Gastrocnemius medialis (tissue), 4 donors: ENCODE data around the gene ZNF646. TPM values are rescaled to one million over a fixed set of nuclear protein-coding genes. Genes with fewer than 3 reads are reported as not detected.

Experiments used
- ATAC-seq, 2 donors: fragments of 150-250 bp; one replicate each; pipeline ENCODE4 v1.9.1; 2016
- DNase-seq, 2 donors: peaks; one replicate each; pipeline ENCODE4 v3.0.0-alpha.2; 2019
- H3K27ac ChIP-seq, 4 donors: fragments of 200-600 bp; sonication (generic); 1 replicate in 1 of 4; 2 replicates in 3 of 4; pipeline ENCODE4 v1.5.1; 2016 to 2018; ENCODE audit warnings: mild to moderate bottlenecking in 2 of 4, moderate library complexity in 1 of 4
- H3K27me3 ChIP-seq, 3 donors: fragments of 200-600 bp; sonication (generic) in 2 of 3; 1 replicate in 1 of 3; 2 replicates in 2 of 3; pipeline versions ENCODE4 v1.5.1 to v1.6.0; 2016 to 2019; ENCODE audit warnings: mild to moderate bottlenecking in 1 of 3, moderate library complexity in 1 of 3
- H3K36me3 ChIP-seq, 2 donors: fragments of 200-600 bp; sonication (generic) in 1 of 2; one replicate each; pipeline ENCODE4 v1.5.1; 2017 to 2018
- H3K4me1 ChIP-seq, 2 donors: fragments of 200-600 bp; sonication (generic) in 1 of 2; one replicate each; pipeline ENCODE4 v1.5.1; 2016 to 2017; ENCODE audit warnings: mild to moderate bottlenecking in 2 of 2
- H3K4me3 ChIP-seq, 4 donors: fragments of 200-600 bp; sonication (generic) in 3 of 4; 1 replicate in 1 of 4; 2 replicates in 3 of 4; pipeline ENCODE4 v1.5.1; 2016 to 2019; ENCODE audit warnings: mild to moderate bottlenecking in 2 of 4
- H3K9me3 ChIP-seq, 3 donors: fragments of 200-600 bp; sonication (generic) in 2 of 3; 1 replicate in 1 of 3; 2 replicates in 2 of 3; pipeline ENCODE4 v1.5.1; 2016 to 2019
- POLR2A ChIP-seq, 2 donors: fragments of 450-650 bp; IDR thresholded peaks; one replicate each; pipeline ENCODE4 v1.6.1; 2017; ENCODE audit warnings: antibody characterized with exemption in 2 of 2, mild to moderate bottlenecking in 2 of 2, moderate library complexity in 2 of 2
- in situ Hi-C, 4 donors: fragments of 200-750 bp; cut with MboI; loops; one replicate each; pipeline versions ENCODE4 v1.15.0 to v1.8.0; 2017; ENCODE audit warnings: low sequenced_read_pairs in 4 of 4
- intact Hi-C: fragments of 100-400 bp; cut with DNase I; formaldehyde crosslinking; loops from one replicate; pipeline ENCODE4 v1.15.1; 2023; ENCODE audit warnings: low total_unique reads
- total RNA-seq, 4 donors: library from RNA; depleted of rRNA; stranded (reverse); fragments of >200 nt; gene quantifications; one replicate each; pipeline versions ENCODE4 v1.1.0 to v1.2.3, GENCODE V29; 2016
- TF ChIP-seq, protein P1 (sequence below), 5 experiments: fragments of 450-650 bp in 3 of 5; fragments of 200-600 bp in 2 of 5; sonication (generic) in 2 of 5; IDR thresholded peaks in 4 of 5; conservative IDR thresholded peaks in 1 of 5; 1 replicate in 4 of 5; 2 replicates in 1 of 5; pipeline ENCODE4 v1.5.1; 2016 to 2019; ENCODE audit warnings: antibody characterized with exemption in 5 of 5, mild to moderate bottlenecking in 3 of 5, moderate library complexity in 3 of 5

Gene ZNF646
- total RNA-seq, 4 donors from 2014 or later = 11.7 to 33.2 (median 21.5) TPM

DNA sequence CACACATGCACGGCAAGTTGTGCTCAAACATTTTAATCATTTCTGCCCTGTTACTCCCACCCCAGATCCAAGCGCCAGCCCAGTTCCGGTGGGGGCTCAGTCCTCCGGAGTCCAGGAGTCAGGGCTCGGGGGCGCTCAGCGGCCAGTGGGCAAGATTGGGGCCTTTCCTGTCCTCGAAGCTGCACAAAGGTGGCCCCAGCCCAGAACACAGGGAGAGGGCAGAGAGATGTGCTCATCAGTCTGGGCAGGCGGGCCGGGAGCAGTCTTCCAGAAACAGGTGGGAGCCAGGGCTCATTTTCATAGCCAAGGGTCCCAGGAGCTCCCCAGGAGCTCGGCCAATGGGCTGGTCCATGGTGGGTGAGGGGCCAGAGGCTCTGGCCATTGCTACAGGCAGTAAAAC, 57.2 kb downstream of the ZNF646 start:
- no peaks in the 10 kb centered on the region for H3K27me3 ChIP-seq
- TF ChIP-seq POLR2A (IDR thresholded peaks at IDR 0.05) = no peak
- TF ChIP-seq, protein P1, sequence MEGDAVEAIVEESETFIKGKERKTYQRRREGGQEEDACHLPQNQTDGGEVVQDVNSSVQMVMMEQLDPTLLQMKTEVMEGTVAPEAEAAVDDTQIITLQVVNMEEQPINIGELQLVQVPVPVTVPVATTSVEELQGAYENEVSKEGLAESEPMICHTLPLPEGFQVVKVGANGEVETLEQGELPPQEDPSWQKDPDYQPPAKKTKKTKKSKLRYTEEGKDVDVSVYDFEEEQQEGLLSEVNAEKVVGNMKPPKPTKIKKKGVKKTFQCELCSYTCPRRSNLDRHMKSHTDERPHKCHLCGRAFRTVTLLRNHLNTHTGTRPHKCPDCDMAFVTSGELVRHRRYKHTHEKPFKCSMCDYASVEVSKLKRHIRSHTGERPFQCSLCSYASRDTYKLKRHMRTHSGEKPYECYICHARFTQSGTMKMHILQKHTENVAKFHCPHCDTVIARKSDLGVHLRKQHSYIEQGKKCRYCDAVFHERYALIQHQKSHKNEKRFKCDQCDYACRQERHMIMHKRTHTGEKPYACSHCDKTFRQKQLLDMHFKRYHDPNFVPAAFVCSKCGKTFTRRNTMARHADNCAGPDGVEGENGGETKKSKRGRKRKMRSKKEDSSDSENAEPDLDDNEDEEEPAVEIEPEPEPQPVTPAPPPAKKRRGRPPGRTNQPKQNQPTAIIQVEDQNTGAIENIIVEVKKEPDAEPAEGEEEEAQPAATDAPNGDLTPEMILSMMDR (IDR thresholded peaks at IDR 0.05 in 4 of 5, conservative IDR thresholded peaks at IDR 0.05 in 1 of 5) = no peak
- no peaks in the 10 kb centered on the region for H3K9me3 ChIP-seq
- in situ Hi-C loops (no loop called here), intact Hi-C loops (no loop called here)
- peaks cover 29 to 32% of the 10 kb centered on the region in 2 donors for H3K4me1 ChIP-seq
- DNase-seq = no peak
- H3K4me3 ChIP-seq = no peak overlapping the region
- H3K27ac ChIP-seq = no peak overlapping the region
- no peak for ATAC-seq
- peaks cover 0 to 37% of the 10 kb centered on the region in 2 donors for H3K36me3 ChIP-seq

DNA sequence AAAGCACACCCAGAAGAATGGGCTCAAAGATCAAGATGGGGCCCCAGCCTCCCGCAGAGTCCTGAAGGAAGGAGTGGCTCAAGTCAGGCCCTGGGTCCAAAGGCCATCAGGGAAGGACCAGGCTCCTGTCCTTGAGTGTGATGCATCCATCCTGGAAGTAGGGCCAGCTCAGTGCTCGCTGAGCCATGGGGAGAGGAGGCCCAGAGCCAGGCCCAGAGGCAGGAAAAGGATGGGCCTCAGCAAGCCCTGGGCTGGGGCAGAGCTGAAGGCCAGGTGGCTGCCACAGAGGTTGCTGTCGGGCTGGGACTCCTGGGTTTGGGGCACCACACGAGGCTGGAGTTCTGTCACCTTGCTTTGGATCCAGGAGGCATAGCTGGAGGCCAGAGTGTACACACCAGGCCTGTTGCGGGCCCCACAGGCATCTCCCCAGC, 57.6 kb downstream of the ZNF646 start:
- TF ChIP-seq POLR2A (IDR thresholded peaks at IDR 0.05) = no peak
- TF ChIP-seq, protein P1 (IDR thresholded peaks at IDR 0.05 in 4 of 5, conservative IDR thresholded peaks at IDR 0.05 in 1 of 5) = no peak
- peaks cover 28 to 29% of the 10 kb centered on the region in 2 donors for H3K4me1 ChIP-seq

DNA sequence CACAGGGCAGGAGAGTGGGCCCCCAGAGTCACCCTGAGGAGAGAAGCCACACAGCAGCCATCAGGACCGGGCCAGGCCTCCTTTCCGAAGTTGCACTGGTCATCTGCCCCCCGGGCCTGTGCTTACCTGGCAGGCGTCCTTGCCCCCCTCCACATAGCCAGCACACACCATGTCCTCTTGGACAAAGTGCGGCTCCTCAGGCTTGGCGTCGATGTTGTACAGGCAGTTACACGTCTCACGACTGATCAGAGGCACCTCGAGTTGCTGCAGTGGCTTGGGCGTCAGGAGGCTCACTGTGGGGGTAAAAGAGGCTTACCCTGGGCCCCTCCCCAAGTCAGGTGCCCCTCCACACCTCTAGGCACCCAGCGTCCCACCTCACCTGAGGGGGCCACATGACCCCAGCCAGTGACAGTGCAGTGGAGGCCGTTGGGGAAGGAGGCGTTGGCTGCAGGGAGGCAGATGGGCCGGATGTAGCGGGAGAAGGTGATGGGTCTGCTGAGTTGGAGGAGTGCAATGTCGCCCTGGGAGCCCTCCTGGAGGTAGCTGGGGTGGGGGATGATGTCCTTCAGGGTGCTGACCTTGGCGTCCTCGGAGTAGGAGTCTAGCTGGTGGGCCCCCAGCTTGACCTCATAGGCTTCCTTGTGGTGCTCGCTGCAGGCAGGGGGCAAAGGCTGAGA, 58.2 kb downstream of the ZNF646 start:
- Histone ChIP-seq H3K27ac (no peak overlapping the region), H3K27me3 (no peaks in the 10 kb centered on the region), H3K4me1 (peaks cover 22 to 23% of the 10 kb centered on the region in 2 donors), H3K9me3 (no peaks in the 10 kb centered on the region), H3K36me3 (peaks cover 0 to 37% of the 10 kb centered on the region in 2 donors), H3K4me3 (no peak overlapping the region)
- ATAC-seq (no peak), DNase-seq (no peak)
- in situ Hi-C loops (no loop called here), intact Hi-C loops (no loop called here)
- TF ChIP-seq, protein P1 (IDR thresholded peaks at IDR 0.05 in 4 of 5, conservative IDR thresholded peaks at IDR 0.05 in 1 of 5) = no peak
- no peak for TF ChIP-seq POLR2A (IDR thresholded peaks at IDR 0.05)

More for the DNA sequence above, 57.6 kb downstream of the ZNF646 start:
- no peak overlapping the region for H3K4me3 ChIP-seq
- DNase-seq (no peak), ATAC-seq (no peak)
- in situ Hi-C loops = no loop called here
- no peaks in the 10 kb centered on the region for H3K9me3 ChIP-seq
- H3K36me3 ChIP-seq = peaks cover 0 to 37% of the 10 kb centered on the region in 2 donors
- intact Hi-C loops = no loop called here
- H3K27me3 ChIP-seq = no peaks in the 10 kb centered on the region
- H3K27ac ChIP-seq = no peak overlapping the region

DNA sequence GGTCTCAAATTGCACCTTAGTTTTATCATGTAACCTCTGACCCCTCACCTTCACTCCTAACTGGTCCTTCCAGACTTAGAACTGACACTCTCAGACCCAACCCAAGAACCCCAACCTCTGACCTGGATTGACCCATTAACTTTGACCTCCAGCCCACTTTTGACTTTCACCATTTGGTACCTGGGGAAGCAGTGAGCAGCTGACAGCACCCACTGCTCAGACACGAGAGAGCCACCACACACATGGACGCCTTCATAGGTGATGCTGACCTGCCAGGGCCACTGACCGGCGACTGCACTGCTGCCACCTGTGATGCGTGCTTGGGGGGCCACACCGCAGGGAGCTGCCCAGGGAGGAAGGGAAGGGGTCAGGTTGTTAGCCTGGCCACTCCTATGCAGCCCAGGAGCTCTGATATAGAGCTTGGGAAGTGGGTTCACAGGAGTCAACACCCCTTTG, 58.9 kb downstream of the ZNF646 start:
- TF ChIP-seq, protein P1 (IDR thresholded peaks at IDR 0.05 in 4 of 5, conservative IDR thresholded peaks at IDR 0.05 in 1 of 5) = no peak
- TF ChIP-seq POLR2A (IDR thresholded peaks at IDR 0.05) = no peak
- H3K9me3 ChIP-seq = no peaks in the 10 kb centered on the region
- H3K36me3 ChIP-seq = peaks cover 0 to 36% of the 10 kb centered on the region in 2 donors
- peaks cover 17% of the 10 kb centered on the region in 2 donors for H3K4me1 ChIP-seq
- intact Hi-C loops (no loop called here), in situ Hi-C loops (no loop called here)
- no peaks in the 10 kb centered on the region for H3K27me3 ChIP-seq
- ATAC-seq = no peak
- DNase-seq = no peak
- H3K4me3 ChIP-seq = no peak overlapping the region
- H3K27ac ChIP-seq = no peak overlapping the region

Other genes with a start within 250 kb of the ZNF646 start
- gene BCL7C, start 180.3 kb upstream of the ZNF646 start, total RNA-seq = 10 to 100 TPM; 16.4 to 24.5 (median 22.3) TPM
- gene CTF1, start 177.8 kb upstream of the ZNF646 start, total RNA-seq = 1 to 10 TPM; 2.3 to 5.6 (median 3.2) TPM
- gene FBXL19, start 150.8 kb upstream of the ZNF646 start, total RNA-seq = 1 to 10 TPM; 3.4 to 7.9 (median 4.8) TPM
- 10 to 100 TPM; 10.3 to 15.6 (median 12.5) TPM for gene ORAI3, start 125.4 kb upstream of the ZNF646 start, total RNA-seq
- 10 to 100 TPM in 2 of 4 donors, 1 to 10 TPM in 2; 3.8 to 15.4 (median 9.8) TPM for gene SETD1A, start 116.7 kb upstream of the ZNF646 start, total RNA-seq
- gene HSD3B7, start 89.2 kb upstream of the ZNF646 start, total RNA-seq = 1 to 10 TPM; 1.5 to 6.8 (median 5.4) TPM
- under 1 TPM in 2 of 4 donors, not detected in 2; 0.13 to 0.36 TPM for gene STX1B, start 63.8 kb upstream of the ZNF646 start, total RNA-seq
- gene STX4, start 40.9 kb upstream of the ZNF646 start, total RNA-seq = 10 to 100 TPM; 14.9 to 24.3 (median 21.4) TPM
- 10 to 100 TPM in 2 of 4 donors, 1 to 10 TPM in 2; 6.6 to 16.0 (median 11.0) TPM for gene ZNF668, start 182 bp upstream of the ZNF646 start, total RNA-seq
- gene PRSS53, start 14.5 kb downstream of the ZNF646 start, total RNA-seq = under 1 TPM; 0.07 to 0.75 (median 0.21) TPM
- gene VKORC1, start 20.4 kb downstream of the ZNF646 start, total RNA-seq = 10 to 100 TPM; 20.1 to 35.9 (median 32.9) TPM
- gene BCKDK, start 34.0 kb downstream of the ZNF646 start, total RNA-seq = 10 to 100 TPM; 24.7 to 68.9 (median 50.9) TPM
- gene KAT8, start 43.2 kb downstream of the ZNF646 start, total RNA-seq = 100 to 1,000 TPM in 1 of 4 donors, 10 to 100 TPM in 3; 44.3 to 102 (median 54.3) TPM
- 1 to 10 TPM in 1 of 4 donors, under 1 TPM in 1, not detected in 2; 0.24 to 1.2 TPM for gene PRSS8, start 61.3 kb downstream of the ZNF646 start, total RNA-seq
- 1 to 10 TPM in 3 of 4 donors, not detected in 1; 1.0 to 8.1 (median 3.7) TPM for gene PRSS36, start 75.6 kb downstream of the ZNF646 start, total RNA-seq
- 10 to 100 TPM; 20.6 to 45.9 (median 35.1) TPM for gene FUS, start 105.7 kb downstream of the ZNF646 start, total RNA-seq
- gene PYCARD, start 128.3 kb downstream of the ZNF646 start, total RNA-seq = 10 to 100 TPM in 1 of 4 donors, 1 to 10 TPM in 3; 1.3 to 16.4 (median 3.7) TPM
- 100 to 1,000 TPM in 2 of 4 donors, 10 to 100 TPM in 2; 76.7 to 101 (median 97.4) TPM for gene TRIM72, start 139.7 kb downstream of the ZNF646 start, total RNA-seq
- not detected for gene PYDC1, start 142.7 kb downstream of the ZNF646 start, total RNA-seq
- gene ITGAM, start 185.6 kb downstream of the ZNF646 start, total RNA-seq = 1 to 10 TPM in 3 of 4 donors, under 1 TPM in 1; 0.68 to 3.9 (median 3.0) TPM